BLaER1 treated with 17β-estradiol and CSF1 and Interleukin-3, amounts not matched to agents 10 nM and 100 nM (cell line): ENCODE data around the gene OR5M8.

ENCODE experiments used
- H3K27ac ChIP-seq, 11 experiments: shearing (Covaris generic); formaldehyde crosslinking; 2 replicates each; pipeline ENCODE4 v1.8.1; 2022
- H3K27me3 ChIP-seq, 11 experiments: shearing (Covaris generic); formaldehyde crosslinking; 2 replicates each; pipeline ENCODE4 v1.8.1; 2022
- H3K36me3 ChIP-seq, 11 experiments: shearing (Covaris generic); formaldehyde crosslinking; 2 replicates each; pipeline ENCODE4 v1.8.1; 2022
- H3K4me1 ChIP-seq, 10 experiments: shearing (Covaris generic); formaldehyde crosslinking; 2 replicates each; pipeline ENCODE4 v1.8.1; 2022
- H3K4me2 ChIP-seq, 11 experiments: shearing (Covaris generic); formaldehyde crosslinking; 2 replicates each; pipeline ENCODE4 v1.8.1; 2022
- H3K4me3 ChIP-seq, 10 experiments: shearing (Covaris generic); formaldehyde crosslinking; 2 replicates each; pipeline ENCODE4 v1.8.1; 2022
- H3K9ac ChIP-seq, 11 experiments: shearing (Covaris generic); formaldehyde crosslinking; 2 replicates each; pipeline ENCODE4 v1.8.1; 2022
- H3K9me3 ChIP-seq, 11 experiments: shearing (Covaris generic); formaldehyde crosslinking; replicated peaks in 1 of 11; 2 replicates each; pipeline ENCODE4 v1.8.1; 2022
- H4K20me1 ChIP-seq, 11 experiments: shearing (Covaris generic); formaldehyde crosslinking; 2 replicates each; pipeline ENCODE4 v1.8.1; 2022
- Cebpa-rat ChIP-seq, 11 experiments: shearing (Covaris generic); IDR thresholded peaks; 2 replicates each; pipeline ENCODE4 v1.8.1; 2022

The OR5M8 gene

DNA sequence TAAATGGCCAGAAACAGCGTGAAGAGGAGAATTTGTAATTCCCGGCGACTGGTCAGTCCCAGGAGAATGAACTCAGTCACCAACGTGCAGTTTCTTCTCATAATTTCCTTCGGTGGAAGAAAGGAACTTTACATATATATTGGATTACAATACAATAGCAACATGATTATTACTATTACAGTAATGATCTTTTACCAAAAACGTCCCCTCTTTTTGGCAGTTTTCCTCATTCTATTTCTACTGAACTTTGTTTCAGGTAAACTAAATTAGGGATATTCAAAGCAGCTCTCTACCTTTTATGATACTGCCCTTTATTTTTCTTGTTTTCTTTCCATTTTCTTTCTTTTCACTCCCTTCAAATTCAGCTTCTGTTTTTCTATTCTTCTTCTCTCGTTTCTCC, at the start of gene OR5M8:
Gene OR5M8, minus strand, starts transcription at position 101 of the 400 bp plus-strand sequence. Its CDS starts 0 bp downstream, at position 101.
- Histone ChIP-seq H3K4me2 (no peak within 1 kb of the TSS), H3K27ac (no peak within 1 kb of the TSS), H3K9ac (no peak within 1 kb of the TSS), H3K4me1 (no peaks in the 10 kb centered on the region), H3K9me3 (peaks cover 0 to 2% (median 0%) of the 10 kb centered on the region in 11 experiments; a peak in 3 of 22 replicates), H3K4me3 (no peak within 1 kb of the TSS), H3K36me3 (no peaks in the 10 kb centered on the region), H3K27me3 (no peaks in the 10 kb centered on the region), H4K20me1 (no peaks in the 10 kb centered on the region)
- no peak for TF ChIP-seq Cebpa-rat (IDR thresholded peaks at IDR 0.05)

DNA sequence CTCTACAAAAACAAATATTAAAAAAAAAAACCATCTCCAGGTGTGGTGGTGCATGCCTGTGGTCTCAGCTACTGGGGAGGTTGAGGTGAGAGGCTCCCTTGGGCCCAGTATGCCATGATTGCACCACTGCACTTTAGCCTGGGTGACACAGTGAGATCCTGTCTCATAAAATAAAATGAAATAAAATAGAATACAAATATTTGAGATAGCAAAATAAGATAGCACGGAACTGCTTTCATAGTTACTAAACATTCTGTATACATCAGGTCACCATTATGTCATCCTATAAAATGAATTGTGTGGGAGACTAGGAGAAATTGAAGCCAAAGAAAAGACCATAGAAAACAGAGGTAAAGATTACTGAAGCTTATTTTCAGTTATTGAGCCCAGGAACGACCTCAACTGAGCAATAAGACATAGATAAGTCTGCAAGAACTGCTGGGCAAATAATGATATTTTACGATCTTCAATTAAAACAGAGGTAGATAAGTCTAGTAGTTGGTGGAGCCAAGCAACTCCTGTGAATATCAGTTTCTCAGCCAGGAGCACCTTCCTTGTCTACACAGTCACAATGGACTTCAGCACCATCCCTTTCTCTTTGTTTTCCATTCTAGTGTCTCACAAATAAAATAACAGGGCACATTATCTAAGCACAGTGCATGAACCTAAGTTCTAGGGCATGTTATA, 42.0 kb upstream of the OR5M8 start:
- no peak for TF ChIP-seq Cebpa-rat (IDR thresholded peaks at IDR 0.05)
- Histone ChIP-seq H3K9ac (no peak overlapping the region), H3K27ac (no peak overlapping the region), H3K4me2 (no peak overlapping the region), H3K9me3 (no peaks in the 10 kb centered on the region), H3K36me3 (no peaks in the 10 kb centered on the region), H4K20me1 (no peaks in the 10 kb centered on the region), H3K27me3 (no peaks in the 10 kb centered on the region), H3K4me3 (no peak overlapping the region), H3K4me1 (no peaks in the 10 kb centered on the region)

DNA sequence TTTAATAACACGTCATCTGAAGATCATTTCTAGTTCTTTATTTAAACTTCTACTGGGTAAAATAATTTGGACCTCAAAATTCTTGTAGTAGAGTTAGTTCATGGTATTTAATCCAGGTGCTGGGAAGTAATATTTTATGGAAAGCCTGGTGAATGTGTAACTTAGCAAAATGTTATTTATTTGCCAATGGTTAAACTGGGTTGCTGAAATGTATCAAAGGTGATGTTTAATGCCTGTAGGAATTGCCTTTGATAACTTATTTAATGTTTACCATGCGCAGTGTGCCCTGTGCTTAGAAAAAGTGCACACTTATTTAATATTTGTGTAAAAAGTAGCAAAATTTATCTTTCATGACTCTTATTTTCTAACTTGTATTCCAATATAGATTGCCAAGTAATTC, 40.7 kb upstream of the OR5M8 start:
- Histone ChIP-seq H3K4me3 (no peak overlapping the region), H3K9ac (no peak overlapping the region), H3K27me3 (no peaks in the 10 kb centered on the region), H3K4me2 (no peak overlapping the region), H3K27ac (no peak overlapping the region), H3K4me1 (no peaks in the 10 kb centered on the region), H4K20me1 (no peaks in the 10 kb centered on the region), H3K9me3 (no peaks in the 10 kb centered on the region), H3K36me3 (no peaks in the 10 kb centered on the region)
- no peak for TF ChIP-seq Cebpa-rat (IDR thresholded peaks at IDR 0.05)

DNA sequence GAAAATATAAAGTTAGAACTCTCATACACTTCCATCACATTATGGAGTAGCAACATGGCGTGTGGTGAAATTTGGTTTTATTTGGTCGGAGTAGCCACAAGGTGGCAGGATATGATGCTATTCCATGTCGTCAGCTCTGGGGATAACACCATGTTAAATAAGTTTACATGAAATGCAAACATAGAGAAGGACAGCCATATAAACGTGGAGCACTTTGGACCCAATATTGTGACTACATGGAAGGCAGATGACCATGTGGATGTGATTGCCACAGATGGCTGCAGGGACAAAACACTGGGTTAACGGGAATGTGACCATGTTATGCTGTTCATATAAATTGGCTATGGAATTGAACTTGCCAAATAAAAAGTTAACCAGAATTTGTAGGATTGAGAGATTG, 30.8 kb upstream of the OR5M8 start:
- Histone ChIP-seq H3K27me3 (no peaks in the 10 kb centered on the region), H4K20me1 (no peaks in the 10 kb centered on the region), H3K4me3 (no peak overlapping the region), H3K4me2 (no peak overlapping the region), H3K4me1 (no peaks in the 10 kb centered on the region), H3K9me3 (no peaks in the 10 kb centered on the region; a peak in 1 of 22 replicates), H3K36me3 (no peaks in the 10 kb centered on the region), H3K9ac (no peak overlapping the region), H3K27ac (no peak overlapping the region)
- TF ChIP-seq Cebpa-rat (IDR thresholded peaks at IDR 0.05): no peak

DNA sequence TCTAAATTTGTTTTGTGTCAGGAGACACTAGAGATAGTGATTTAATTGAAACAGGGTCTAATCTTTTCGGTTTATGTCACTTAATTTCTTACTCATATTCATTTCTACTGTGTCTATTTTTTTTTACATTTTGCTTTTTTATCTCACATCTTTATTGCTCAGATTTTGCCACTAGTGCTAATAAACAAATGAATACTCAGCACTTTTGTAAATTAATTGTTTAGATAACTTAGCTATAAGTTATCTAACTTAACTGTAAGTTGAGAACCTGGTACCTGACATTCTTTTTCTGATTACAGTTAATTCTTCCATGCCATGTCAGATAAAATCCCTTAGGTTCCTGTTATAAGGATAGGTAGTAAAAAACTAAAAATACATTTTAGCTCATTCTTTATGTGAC, 22.1 kb upstream of the OR5M8 start:
- H3K36me3 ChIP-seq: no peaks in the 10 kb centered on the region
- no peak overlapping the region for H3K27ac ChIP-seq
- H3K27me3 ChIP-seq: no peaks in the 10 kb centered on the region
- TF ChIP-seq Cebpa-rat (IDR thresholded peaks at IDR 0.05): no peak
- H3K9ac ChIP-seq: no peak overlapping the region
- no peaks in the 10 kb centered on the region for H3K4me1 ChIP-seq
- no peaks in the 10 kb centered on the region for H4K20me1 ChIP-seq
- H3K4me3 ChIP-seq: no peak overlapping the region
- H3K9me3 ChIP-seq: no peaks in the 10 kb centered on the region; a peak in 1 of 22 replicates
- no peak overlapping the region for H3K4me2 ChIP-seq

DNA sequence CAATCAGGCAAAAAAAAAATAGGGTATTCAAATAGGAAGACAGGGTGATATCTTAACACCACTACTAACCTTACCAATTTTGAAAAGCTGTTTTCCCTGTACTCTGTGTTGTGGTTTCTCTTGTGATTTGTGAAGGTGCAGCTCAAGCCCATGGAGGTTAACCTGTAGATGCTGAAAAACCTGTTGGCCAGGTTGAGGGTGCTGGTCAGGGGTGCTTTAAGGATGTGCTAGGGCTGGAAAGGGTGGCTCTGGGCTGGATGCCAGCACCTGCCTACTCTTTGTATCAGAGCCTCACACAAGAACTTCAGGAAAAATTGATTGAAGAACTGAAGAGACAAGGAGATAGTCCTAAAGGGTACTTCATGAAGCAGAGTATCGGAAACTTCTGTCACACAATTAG, 18.3 kb upstream of the OR5M8 start:
- Histone ChIP-seq H3K4me2 (no peak overlapping the region), H3K9me3 (peaks cover 0 to 4% (median 0%) of the 10 kb centered on the region in 11 experiments; a peak in 1 of 22 replicates), H3K9ac (no peak overlapping the region), H4K20me1 (no peaks in the 10 kb centered on the region), H3K36me3 (no peaks in the 10 kb centered on the region), H3K4me3 (no peak overlapping the region), H3K27me3 (no peaks in the 10 kb centered on the region), H3K4me1 (no peaks in the 10 kb centered on the region), H3K27ac (no peak overlapping the region)
- no peak for TF ChIP-seq Cebpa-rat (IDR thresholded peaks at IDR 0.05)

DNA sequence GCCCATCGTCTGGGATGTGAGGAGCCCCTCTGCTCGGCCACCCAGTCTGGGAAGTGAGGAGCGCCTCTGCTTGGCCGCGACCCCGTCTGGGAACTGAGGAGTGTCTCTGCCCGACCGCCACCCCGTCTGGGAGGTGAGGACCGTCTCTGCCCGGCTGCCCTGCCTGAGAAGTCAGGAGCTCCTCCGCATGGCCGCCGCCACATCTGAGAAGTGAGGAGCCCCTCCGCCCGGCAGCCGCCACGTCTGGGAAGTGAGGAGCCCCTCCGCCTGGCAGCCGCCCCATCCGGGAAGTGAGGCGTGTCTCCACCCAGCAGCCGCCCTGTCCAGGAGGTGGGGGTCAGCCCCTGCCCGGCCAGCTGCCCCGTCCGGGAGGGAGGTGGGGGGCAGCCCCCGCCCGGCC, 5.8 kb upstream of the OR5M8 start:
- Histone ChIP-seq H3K4me3 (no peak overlapping the region), H3K36me3 (no peaks in the 10 kb centered on the region), H3K4me2 (no peak overlapping the region), H4K20me1 (no peaks in the 10 kb centered on the region), H3K9ac (no peak overlapping the region), H3K4me1 (no peaks in the 10 kb centered on the region), H3K27ac (no peak overlapping the region), H3K27me3 (no peaks in the 10 kb centered on the region), H3K9me3 (peaks cover 6 to 13% (median 9%) of the 10 kb centered on the region in 11 experiments; a peak in 15 of 22 replicates)
- TF ChIP-seq Cebpa-rat (IDR thresholded peaks at IDR 0.05): no peak

DNA sequence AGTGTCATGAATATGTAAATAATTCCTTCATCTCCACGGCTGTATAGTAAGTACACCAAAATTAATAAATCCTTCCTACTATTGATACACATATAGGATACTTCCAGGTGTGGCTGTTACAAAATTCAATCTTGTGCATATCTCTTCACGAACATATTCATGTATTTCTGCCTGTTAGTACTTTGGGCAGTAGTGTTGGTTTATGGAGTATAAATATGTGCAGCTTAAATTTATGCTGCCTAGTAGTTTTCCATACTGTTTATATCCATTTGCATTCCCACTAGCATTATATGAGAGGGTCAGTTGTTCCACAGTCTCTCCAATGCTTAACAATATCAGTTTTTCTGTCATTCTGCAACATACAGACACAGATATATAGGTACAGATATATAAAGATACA, 3.9 kb upstream of the OR5M8 start:
- Histone ChIP-seq H3K4me3 (no peak overlapping the region), H3K4me1 (no peaks in the 10 kb centered on the region), H3K4me2 (no peak overlapping the region), H3K27ac (no peak overlapping the region), H3K9me3 (peaks cover 6 to 13% (median 9%) of the 10 kb centered on the region in 11 experiments; a peak in 15 of 22 replicates), H3K9ac (no peak overlapping the region), H4K20me1 (no peaks in the 10 kb centered on the region), H3K27me3 (no peaks in the 10 kb centered on the region), H3K36me3 (no peaks in the 10 kb centered on the region)
- no peak for TF ChIP-seq Cebpa-rat (IDR thresholded peaks at IDR 0.05)

DNA sequence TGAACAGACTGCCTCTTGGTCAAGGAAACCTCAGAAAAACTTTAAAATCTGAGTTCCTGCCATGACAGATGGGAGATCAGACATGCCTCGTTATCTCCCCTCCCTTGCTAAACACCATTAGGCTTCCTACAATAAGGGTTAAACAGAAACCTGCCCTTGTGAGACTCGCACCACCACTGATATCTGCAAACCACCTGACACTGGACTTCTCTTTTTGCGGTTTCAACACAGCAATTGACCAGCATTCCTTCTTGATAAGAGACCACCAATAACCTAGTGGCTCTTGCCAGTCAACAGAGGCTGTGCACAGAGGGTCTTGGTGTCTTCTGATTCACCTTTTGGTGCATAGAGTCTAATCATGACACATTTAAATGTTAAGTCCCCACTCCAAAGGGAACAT, 4.4 kb downstream of the OR5M8 start:
- Histone ChIP-seq H3K27ac (no peak overlapping the region), H3K4me1 (no peaks in the 10 kb centered on the region), H3K9ac (no peak overlapping the region), H3K4me2 (no peak overlapping the region), H3K27me3 (no peaks in the 10 kb centered on the region), H3K4me3 (no peak overlapping the region), H3K36me3 (no peaks in the 10 kb centered on the region), H3K9me3 (no peaks in the 10 kb centered on the region), H4K20me1 (no peaks in the 10 kb centered on the region)
- TF ChIP-seq Cebpa-rat (IDR thresholded peaks at IDR 0.05): no peak

DNA sequence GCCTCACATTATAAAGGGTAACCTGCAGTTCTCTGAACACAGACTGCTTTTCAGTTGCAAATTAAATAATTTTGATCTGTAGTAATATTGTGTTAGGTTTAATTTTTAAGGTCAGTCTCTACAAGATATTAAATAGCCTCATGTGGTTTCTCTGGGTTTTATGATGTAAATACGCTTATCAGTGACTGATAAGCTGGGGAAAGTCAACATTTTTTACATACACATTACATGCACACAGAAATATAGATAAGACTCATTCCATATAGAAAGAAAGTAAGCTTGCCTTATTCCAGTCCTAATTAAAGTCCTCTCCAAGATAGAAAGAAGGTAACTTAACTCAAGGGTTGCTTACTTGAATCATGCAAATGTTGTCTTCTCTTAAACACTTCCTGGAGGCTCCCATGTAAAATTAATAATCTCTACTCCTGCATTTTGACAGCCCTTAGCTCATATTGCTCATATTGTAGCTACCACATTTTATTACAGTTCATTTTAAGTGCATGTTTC, 16.4 kb downstream of the OR5M8 start:
- no peaks in the 10 kb centered on the region for H3K27me3 ChIP-seq

More for the DNA sequence above, 16.4 kb downstream of the OR5M8 start:
- TF ChIP-seq Cebpa-rat (IDR thresholded peaks at IDR 0.05): no peak
- Histone ChIP-seq H3K4me1 (no peaks in the 10 kb centered on the region), H3K4me2 (no peak overlapping the region), H3K36me3 (no peaks in the 10 kb centered on the region), H3K4me3 (no peak overlapping the region), H4K20me1 (no peaks in the 10 kb centered on the region), H3K9me3 (no peaks in the 10 kb centered on the region), H3K9ac (no peak overlapping the region), H3K27ac (no peak overlapping the region)
